GM19438 (cell line): ENCODE measurements around the gene LIPG.
"Not testable (repeated sequence)": the region's sequence is repeated elsewhere in the genome, so short reads cannot be mapped to it uniquely, and the experiment has no call there.

ENCODE experiments used
- ATAC-seq: cut with Tn5 transposase; IDR thresholded peaks from one replicate; pipeline ENCODE4 v1.9.1; 2021; ENCODE audit warnings: low read depth; ENCODE audit not compliant: unreplicated experiment

The LIPG gene

DNA sequence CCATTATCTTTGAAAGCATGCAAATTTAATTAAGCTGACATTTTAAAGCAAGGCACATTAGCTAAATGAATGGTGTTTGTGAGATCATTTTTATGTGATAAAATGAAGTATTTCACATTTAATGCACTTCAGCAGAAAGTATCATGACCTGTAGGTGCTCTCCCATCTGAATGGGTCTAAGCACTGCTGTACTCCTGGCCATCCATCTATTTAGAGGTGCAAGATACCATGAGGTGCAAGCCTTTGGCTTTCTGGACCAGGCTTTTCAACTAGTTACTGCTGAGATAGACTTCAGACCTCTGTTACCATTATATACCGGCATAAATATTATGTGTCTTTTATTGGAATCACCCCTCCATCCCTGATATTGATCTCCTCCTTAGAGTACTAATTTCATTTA, 15.6 kb upstream of the LIPG start:
- ATAC-seq, result no peak

DNA sequence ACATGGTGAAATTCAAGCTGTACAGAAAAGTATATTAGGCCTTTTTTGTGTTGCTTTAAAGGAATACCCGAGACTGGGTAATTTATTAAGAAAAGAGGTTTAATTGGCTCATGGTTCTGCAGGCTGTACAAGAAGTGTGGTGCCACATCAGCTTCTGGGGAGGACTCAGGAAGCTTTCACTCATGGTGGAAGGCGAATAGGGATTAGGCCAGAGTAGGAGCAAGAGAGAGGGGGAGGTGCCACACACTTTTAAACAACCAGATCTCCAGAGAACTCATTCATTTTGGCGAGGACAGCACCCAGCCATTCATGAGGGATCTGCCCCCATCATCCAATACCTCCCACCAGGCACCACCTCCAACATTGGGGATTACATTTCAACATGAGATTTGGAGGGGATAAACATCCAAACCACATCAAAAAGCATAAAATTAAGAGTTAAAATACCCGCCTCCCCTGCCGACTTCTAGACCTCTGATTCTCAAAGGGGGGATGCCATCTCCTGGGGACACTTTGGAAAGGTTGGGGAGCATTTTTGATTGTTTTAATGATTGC, 15.1 kb upstream of the LIPG start:
- ATAC-seq, result no peak

DNA sequence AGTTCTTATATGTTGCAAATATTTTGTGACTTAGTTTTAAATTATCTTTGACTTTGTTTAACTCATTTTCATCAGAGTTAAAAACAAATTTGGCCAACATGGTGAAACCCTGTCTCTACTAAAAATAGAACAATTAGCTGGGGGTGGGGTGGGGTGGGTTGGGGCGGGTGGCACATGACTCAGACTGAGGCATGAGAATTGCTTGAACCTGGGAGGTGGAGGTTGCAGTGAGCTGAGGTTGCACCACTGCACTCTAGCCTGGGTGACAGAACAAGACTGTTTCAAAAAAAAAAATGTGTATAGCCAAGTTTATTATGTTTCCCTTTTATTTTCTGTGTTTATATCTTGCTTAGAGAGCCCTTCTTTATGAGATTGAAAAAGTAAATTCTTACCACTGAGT, 14.2 kb upstream of the LIPG start:
- no peak for ATAC-seq

DNA sequence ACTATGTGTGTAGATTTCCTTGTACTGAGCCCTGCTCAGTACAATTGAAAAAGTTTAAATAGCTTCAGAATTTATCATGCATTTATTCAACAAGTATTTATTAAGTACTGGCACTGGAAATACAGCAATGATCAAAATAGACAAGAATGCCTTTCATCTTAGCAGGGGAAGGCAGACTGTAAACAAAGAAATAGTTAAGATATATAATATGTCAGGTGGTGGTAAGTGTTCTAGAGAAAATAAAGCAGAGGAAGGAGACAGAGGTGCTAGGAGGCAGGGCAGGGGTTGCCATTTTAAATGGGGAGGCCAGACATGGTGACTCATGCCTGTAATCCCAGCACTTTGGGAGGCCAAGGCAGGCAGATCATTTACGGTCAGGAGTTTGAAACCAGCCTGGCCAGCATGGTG, 13.6 kb upstream of the LIPG start:
- no peak for ATAC-seq

DNA sequence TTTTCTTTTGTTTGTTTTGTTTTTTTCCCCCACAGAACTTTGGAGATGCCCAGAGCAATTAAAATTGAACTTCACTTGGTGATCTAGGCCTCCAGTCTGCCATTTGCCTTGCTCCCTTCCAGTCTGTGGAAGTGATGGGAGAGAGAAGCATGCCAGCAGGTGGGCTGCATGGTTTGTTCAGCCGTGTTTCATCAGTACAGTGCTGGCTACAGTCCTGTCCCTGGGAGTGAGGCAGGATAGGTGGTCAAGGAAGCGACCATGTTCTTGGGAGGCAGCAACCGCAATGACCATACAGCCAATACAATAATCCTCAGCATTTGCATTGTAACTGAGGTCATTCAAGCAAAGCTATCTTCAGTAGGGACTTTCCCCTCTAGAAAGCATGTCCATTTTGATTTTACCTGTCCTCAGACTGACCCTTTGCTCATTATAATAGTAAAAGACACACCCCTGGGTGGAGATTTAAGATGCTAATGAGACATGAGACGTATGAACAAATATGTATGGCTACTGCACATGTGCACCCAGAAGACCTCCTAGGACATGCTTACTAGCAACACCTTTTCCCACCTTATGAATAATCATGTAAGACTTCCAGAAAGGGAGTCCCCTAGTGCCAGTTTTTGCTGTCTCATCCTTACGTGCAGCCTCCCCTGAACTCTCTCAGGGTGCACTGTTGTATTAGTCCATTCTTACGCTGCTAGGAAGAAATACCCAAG, 11.1 kb upstream of the LIPG start:
- no peak for ATAC-seq

DNA sequence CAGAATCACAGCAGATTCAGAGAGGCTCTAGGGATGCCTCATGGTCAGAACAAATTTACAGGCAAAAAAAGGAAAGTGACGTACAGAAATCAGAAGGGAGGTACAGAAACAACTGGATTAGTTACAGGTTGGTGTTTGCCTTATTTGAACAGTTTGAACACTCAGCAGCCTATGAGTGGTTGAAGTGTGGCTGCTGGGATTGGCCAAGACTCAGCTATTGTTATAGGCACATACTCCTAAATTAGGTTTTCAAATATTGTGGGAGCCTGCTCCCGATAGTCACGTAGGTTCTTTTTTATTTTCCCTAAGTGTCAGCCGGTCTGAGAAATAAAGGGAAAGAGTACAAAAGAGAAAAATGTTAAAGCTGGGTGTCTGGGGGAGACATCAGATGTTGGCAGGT, 8.9 kb upstream of the LIPG start:
- no peak for ATAC-seq

DNA sequence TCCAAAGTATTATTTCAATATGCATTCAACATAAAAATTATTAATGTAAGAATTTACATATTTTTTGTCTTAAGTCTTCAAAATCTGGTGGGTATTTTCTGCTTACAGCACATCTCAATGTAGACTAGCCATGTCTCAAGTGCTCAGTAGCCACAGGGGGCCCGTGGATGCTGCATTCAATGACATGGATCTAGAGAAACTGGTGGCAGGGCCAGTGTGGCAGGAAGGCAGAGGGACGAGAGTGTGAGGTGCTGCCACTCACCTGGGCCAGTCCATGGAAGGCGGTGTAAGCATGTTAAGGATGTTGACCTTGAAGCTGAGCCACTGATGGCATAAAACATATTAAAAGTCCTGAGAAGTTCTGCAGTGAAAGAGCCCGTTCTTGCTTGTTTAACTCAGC, 6.2 kb upstream of the LIPG start:
- ATAC-seq, result no peak

DNA sequence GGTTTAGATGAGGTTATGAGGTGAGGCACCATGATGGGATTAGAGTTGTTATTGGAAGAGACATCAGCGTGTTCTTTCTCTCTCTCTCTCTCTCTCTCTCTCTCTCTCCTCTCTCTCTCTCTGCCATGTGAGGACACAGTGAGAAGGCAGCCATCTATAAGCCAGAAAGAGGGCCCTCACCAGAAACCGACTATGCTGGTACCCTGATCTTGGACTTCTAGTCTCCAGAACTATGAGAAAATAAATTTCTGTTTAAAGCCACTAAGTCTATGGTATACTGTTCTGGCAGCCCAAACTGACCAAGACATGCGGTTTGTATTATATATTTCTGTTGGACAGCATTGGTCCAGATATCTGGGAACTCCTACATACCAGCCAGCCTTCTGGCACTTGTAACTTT, 3.5 kb upstream of the LIPG start:
- ATAC-seq, result no peak

DNA sequence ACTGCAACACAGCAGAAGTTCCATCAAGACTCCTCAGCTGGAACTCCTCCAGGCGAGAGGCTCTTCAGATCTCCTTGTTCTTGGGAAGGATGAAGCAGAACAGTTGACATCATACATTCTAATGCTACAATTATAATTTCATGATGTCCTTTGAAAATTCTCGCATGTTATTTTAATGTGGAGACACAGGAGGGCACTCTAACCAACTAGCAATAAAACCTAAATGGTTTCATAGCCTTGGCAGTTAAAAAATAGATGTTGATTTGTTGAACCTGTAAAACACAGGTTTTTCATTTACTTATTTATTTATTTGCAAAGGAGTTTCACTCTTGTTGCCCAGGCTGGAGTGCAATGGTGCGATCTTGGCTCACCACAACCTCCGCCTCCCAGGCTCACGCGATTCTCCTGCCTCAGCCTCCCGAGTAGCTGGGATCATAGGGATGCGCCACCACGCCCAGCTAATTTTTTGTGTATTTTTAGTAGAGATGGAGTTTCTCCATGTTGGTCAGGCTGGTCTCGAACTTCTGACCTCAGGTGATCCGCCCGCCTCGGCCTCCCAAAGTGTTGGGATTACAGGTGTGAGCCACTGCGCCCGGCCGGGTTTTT, 2.4 kb upstream of the LIPG start:
- not testable (repeated sequence) for ATAC-seq

DNA sequence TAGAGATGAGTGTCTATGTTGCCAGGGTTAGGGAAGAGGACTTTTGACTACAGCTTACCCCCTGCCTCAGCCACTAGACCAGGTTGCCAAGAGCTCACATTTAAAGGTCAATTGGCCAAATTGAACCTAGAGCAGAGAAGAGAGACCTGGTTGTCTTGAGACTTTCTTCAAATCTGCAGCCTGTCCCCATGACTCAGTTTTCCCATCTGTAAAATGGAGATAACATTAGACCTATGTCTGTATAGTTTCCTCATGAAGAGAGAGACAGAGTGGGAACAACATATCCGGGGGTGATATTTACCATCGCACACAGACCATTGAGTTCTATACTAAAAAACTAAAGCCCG, 1.6 kb upstream of the LIPG start:
- ATAC-seq, result no peak

DNA sequence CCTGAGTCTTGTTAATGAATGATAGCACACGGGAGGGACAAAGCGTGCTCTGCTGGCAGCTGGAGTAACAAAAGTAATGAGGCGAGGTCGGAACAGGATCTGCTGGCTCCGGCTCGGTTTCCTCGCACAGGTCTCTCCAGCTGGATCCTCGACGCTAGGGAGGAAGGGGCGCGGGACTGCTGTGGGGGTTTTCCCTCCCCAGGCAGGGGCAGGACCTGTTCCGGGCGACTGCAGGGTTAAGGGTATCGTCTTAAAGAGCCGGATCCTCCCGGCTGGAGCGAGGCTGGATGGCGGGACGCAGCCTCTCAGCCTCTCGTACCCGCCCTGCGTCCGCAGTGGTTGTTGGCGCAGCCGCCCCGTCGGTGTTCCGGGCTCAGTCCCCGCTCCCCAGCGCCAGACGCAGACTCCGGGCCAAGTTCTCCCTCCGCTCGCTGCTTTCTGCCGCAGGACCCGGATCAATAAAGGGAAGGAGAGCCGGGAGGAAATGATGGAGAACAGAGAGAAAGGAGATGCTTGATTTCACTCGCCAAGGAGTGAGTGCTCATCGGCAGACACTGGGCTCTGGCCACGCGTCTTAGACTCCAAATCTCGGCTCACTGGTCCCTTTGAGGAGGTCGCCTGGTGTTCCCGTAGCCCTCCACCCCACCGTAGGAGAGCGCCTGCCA, 1.1 kb upstream of the LIPG start:
- no peak for ATAC-seq

DNA sequence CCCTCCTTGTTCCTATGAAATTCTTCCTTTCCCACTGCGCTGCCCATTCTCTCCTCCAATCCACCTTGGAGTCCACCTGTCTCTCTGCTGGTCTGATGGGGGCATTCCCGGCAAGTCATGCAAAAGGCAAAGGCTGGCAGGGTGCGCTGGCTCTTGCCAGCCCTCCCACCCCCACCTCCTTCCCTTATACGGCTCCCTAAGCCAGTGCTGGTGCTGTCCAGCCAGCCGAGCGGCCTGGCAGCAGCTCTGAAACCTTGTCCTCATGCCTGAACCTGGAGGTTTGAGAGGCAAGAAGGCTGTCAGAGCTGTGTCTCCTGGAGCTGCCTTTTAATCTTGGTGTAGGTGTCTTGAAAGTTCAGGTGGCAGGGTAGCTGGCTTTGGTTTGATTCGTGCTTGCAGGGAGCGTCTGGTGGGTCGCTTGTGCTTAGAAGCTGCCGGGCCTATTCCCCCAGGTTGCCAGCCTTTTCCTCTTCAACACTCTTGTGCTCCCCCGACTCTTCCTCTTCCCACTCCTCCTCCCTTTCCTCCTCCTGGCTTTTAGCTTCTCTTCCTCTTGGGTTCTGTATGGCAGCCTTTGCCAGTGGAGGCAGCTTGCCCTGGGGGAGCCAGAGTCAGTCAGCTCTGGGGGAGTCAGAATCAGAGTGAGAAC, 748 bp downstream of the LIPG start:
- ATAC-seq, result no peak

DNA sequence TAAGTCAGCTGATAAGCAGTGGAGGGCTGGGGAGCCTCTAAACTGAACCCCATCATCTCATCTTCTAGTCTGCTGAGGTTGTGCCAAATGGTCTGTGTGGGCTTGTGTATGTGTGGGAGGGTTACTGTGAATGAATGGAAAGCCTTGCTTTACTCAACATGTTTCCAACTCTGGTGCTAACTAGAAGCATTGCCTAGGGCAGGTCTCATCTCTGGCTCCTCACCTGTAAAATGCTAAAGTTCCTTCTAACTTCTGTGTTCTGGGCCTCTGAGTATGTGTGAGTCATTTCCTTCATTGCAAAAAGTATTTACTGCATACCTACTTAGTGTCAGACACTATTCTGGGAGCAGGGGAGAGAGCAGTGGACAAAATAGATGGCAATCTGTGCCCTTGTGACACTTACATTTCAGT, 1.3 kb downstream of the LIPG start:
- no peak for ATAC-seq

DNA sequence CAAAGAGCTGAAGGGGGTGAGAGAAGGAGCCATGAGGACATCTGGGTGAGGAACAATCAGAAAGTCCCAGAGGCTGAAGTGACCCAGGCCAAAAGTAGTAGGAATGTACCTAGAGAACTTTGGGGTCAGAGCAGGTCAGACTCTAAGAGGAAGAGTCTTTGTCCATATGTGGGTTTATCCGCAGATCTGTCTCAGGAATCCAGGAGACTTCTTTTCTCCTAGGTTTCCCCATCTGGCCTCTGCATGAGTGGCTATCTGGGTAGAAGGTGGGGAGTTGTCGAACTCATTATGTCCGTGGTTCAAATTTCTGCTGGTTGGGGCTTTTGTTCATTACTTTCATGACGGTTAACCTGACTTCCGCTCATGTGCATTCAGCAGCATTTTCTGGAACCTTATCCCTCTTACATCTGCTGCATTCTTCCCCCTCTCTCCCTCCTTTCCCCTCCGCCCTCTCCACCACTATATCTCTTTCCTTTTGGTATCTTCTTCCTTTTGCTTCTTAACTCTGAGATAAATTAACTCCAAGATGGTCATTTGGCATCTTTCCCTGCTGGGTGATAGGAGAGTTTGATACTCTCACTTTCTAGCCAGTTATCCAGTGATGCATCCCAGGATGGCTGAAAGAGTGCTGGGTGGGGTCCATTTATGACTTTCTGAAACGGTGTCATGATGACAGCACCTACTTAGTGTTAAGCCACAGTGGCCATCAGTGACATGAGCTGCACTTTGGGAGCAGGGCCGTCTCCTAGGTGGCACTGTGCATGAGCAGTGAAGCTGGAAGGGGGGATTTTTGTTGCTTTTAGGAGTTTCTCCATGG, 2.1 kb downstream of the LIPG start:
- ATAC-seq, result no peak

DNA sequence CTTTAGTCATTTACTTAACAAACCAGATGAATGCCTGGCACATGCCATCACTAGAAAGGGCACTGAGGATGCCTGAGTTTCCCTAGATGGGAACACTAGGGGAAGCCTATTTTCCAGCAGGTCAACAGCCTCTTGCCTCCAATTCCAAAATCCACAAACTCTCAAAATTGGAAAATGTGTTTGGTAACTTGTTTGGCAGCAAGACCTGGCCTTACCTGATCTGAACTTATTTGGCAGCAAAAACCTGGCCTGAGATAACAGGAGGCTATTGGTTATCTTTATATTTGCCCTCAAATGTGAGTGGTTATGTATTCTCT, 2.6 kb downstream of the LIPG start:
- no peak for ATAC-seq

DNA sequence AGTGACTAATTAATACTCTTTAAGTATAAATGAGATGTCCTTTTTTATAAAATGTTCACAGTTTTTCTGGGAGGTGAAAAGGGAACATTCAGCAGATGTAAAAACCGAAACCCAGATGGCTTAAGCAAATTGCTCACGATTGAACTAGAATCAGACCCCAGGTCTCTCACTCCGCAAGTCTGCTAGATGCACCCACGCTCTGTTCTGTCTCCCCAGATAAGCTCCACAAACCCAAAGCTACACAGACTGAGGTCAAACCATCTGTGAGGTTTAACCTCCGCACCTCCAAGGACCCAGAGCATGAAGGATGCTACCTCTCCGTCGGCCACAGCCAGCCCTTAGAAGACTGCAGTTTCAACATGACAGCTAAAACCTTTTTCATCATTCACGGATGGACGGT, 3.2 kb downstream of the LIPG start:
- no peak for ATAC-seq

DNA sequence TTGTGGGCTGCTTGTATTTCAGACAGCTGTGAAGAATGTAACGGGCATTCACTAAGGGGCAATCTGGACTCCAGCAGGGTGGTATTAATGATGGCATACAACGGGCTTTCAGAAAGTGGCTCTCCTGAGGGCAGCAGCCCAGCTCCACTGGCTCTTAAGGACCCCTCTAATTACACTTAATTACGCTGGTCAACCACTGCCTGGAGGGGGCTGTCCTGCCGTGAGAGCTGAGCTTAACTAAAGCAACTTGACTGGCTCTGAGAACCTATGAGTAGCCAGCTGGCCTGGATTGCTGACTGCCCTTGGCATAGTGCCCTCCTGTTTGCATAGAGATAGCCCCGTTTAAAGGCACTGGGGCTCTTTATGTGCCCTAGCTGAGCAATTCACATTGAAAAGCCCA, 3.8 kb downstream of the LIPG start:
- ATAC-seq, result no peak

DNA sequence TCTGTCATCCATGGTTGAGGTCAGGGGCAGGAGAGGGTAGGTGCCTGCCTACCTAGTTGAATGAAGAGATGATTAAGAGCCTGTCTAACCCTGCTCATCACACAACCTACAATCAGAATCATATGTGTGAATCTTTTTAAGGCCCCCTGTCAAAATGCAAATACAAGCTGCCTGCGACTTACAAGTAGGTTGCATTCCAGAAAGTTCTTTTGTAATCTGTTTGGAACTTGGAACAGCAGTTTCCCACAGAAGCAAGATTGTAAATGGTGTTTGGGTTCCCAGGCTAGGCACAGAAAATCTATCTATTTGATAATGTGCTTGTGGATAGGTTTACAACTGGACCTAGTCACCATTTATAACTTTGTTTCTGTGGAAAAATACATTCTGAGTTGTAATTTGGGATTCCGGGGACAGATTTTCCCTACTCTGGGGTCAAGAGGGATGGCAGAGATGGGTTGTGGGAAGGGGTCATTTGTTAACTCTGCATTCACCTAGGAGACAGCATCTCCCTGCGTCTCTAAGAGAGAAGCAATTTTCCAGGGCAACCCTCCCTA, 4.4 kb downstream of the LIPG start:
- no peak for ATAC-seq

DNA sequence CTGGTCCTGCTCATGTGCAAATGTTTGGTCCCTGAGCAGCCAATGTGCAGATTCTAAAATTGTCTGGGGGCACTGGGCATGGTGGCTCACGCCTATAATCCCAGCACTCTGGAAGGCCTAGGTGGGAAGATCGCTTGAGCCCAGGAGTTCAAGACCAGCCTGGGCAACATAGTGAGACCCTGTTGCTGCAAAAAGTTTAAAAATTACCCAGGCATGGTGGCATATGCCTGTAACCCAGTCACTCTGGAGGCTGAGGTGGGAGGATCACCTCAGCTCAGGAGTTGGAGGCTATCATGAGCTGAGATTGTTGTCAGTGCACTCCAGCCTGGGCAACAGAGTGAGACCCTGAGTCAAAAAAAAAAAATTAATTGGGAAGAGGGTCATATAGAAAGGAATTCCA, 5.1 kb downstream of the LIPG start:
- no peak for ATAC-seq

DNA sequence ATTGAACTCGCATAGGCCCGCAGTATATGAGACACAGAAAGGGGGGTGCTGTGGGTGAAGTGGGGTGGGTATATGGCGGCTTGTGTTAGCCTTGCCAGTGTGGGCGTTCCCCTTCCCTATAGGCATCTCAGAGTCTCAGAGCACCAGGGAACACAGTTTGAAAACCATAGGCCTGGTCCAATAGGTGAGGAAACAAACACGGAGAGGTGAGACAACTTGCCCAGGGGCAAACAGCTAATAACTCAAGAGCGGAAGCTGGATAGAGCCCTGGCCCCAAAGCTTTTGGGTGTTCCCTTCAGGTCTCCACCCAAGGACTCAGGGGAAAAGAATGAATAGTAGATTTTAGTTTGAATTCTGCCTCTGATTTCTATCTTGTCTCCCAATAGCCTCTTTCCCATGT, 7.9 kb downstream of the LIPG start:
- ATAC-seq, result no peak

DNA sequence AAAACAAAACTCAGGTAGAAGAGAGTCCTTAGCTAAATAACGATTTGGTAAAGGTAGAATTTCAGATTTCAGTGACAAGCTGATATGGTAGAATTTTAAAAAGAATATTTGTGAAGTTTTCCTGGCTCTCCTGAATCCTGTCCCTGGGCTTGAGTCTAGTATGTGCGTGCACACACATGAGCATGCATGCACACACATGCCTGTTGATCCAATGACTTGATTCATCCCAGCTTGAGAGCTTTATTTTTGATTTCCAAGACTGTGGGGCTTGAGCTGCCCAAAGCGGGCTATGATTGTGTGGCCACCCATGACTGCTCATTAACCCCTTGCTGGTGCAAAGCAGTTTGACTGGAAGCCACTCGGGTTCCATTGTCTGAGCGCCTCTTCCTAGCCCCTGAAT, 9.0 kb downstream of the LIPG start:
- ATAC-seq, result no peak
